ENCODE measurements around the gene SPRY1.

Gene SPRY1, protein sequence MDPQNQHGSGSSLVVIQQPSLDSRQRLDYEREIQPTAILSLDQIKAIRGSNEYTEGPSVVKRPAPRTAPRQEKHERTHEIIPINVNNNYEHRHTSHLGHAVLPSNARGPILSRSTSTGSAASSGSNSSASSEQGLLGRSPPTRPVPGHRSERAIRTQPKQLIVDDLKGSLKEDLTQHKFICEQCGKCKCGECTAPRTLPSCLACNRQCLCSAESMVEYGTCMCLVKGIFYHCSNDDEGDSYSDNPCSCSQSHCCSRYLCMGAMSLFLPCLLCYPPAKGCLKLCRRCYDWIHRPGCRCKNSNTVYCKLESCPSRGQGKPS

DNA sequence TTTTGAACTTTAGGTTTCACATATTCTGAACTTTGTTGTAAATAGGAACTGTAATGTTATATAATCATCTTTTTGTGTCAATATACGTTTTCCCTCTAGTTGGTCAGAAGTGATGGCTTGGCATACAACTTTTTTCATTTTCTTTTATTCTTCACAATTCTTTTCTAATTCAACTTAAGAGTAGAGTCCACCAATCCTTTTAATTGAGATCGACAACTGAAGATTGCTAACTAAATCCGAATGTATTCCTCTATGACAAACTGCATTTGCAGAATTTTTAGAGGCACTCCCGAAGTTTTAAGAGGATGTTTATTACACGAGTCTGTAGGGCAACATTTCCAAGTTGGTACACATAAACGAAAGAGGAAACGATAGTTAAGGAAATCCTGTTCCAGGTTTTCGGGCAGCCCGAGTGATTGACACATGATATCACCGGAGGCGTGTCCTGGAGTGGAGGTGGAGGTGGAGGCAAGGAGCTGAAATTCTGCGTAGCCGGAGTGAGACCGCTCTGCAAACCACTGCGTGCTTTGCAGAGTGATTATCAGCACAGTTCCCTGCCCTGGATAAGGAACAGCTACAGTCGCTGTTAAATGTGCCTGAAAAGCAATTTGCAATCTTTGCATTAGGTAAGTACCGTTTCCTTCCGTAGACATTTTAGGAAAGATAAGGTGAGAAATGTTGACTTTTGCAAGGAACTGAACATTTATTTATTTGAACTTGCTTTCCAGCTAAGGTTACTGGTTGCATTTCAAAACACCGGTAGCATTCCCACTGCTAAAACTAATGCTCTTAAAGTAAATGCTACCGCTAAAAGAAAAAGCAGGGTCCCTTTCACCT, at the start of gene SPRY1:
TSS of gene SPRY1 (plus strand) at position 489 of the 837 bp plus-strand sequence. CDS start 4,797 bp downstream, outside the sequence.
- in situ Hi-C loops (cut with HindIII; ENCODE audit: low sequenced_read_pairs) = loop anchor here (25.0 kb wide), 1 partner anchor 691 kb away; no protein-coding TSS in a partner anchor

DNA sequence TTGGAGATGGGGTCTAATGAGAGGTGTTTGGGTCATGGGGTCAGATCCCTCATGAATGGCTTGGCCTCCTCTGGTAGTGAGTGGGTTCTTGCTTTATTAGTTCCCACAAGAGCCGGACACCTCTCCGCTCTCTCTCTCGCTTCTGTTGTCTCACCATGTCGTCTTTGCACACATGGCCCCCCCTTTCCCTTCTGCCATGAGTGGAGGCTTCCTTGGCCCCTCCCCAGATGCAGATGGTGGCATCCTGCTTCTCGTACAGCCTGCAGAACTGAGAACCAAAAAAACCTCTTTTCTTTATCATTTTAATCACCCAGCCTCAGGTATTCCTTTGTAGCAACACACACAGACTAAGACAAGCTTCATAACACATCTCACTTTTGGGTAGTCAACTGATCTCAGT, 49.6 kb upstream of the SPRY1 start:
- in situ Hi-C loops (cut with HindIII; ENCODE audit: low sequenced_read_pairs) = no loop called here

DNA sequence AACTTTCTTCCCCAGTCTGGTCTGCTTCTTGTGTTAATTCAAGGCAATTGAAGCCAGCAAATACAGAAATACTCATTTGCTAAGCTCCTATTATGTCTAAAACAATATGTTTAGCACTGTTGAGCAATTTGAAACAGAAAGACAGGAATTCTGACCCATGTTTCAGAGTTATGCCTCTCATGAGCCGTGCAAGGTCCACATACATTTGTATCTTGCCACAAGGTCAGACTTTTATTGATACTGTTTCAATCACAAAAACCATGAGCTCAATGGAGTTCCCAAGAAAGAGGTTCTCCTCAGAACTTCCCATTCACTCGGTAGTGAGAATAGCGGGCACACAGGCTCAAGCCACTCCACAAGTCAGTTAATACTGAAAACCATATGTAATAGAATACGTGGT, 47.6 kb upstream of the SPRY1 start:
- in situ Hi-C loops (cut with HindIII; ENCODE audit: low sequenced_read_pairs) = no loop called here

DNA sequence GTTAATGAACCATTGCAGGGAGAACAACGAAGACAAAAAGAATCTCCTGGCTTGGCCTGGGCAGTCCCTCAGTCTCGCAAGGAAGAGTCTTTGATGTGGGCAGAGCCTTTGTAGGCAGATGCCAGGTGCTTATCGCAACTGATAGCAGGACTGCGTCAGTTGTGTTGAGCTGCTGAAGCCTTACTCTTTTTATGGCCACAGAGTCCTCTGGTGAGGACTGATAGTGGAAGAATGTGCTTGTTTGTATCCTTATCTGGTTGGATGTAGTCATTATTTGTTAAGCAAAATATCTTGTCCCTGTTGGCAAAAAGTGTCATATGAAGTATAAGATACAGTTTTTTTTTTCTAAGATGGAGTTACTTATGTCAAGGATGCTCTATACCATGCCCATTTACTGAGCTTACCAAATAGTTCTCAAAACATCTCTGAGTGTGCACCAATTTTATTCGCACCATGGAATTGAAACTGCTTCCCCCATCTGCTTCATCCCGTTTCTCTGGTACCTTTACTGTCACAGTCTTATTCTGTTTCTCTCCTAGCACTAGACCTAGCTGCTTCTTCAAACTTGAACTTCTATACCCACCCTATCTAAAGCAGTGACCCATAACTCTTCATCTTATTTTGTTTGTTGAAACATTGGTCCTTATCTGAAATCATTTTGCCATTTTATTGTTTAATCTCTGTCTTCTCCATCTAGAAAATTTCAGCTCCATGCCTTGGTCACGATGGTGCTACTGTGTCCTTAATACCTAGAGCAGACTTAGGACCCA, 47.0 kb upstream of the SPRY1 start:
- in situ Hi-C loops (cut with HindIII; ENCODE audit: low sequenced_read_pairs) = no loop called here

DNA sequence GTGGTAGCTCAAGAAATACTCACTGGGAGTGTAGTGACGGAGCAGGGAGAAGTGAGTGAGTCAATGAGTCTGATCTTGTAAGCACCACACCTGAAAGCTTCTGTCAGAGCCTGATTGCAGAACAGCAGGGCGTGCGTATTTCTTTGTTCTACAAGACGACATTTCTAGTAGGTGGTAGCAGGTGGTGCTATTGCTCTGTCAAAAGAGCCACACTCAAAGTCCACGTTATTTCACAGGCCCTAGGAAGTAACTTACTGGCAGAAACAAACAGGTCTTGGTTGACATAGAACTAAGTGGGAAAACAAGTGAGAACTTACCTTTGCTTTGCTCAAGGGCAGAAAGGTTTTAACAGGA, 46.4 kb upstream of the SPRY1 start:
- in situ Hi-C loops (cut with HindIII; ENCODE audit: low sequenced_read_pairs) = no loop called here

DNA sequence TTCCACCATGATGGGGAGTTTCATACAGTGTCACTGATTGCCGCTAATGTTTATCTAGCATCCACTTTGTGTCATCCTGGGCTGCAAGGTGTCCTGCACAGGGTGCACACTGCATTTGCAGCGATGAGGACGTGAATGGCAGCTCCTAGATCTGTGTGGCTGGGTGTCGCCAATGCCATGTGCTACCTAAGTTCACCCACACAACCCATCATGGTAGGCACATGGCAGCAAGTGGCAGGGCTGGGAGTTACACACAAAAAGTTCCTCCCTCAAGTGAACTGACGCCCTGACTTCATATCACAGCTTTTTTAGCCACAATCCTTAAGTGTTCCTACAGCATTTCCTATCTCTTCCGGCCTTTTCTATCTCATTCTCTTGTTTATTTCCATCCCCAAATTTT, 45.9 kb upstream of the SPRY1 start:
- in situ Hi-C loops (cut with HindIII; ENCODE audit: low sequenced_read_pairs) = no loop called here

DNA sequence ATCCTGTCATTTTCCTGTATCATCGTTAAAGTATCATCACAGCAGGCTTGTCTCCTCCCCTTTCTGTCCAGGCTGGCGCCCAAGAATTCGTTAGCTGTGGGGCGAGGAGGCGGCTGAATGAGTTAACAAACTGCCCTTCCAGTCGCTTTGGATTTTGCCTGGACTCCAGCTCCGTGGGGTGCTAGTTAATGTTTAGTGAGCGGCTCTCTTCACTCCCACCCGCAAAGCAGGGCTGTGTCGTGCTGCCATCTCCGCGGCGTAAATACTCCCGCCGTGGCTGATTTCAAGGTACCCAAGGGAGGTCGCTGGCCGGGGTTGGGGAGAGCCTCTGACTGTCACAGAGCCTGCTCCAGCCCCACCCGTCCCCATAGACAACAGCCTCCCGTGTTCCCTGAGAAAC, 44.9 kb upstream of the SPRY1 start:
- in situ Hi-C loops (cut with HindIII; ENCODE audit: low sequenced_read_pairs) = no loop called here

DNA sequence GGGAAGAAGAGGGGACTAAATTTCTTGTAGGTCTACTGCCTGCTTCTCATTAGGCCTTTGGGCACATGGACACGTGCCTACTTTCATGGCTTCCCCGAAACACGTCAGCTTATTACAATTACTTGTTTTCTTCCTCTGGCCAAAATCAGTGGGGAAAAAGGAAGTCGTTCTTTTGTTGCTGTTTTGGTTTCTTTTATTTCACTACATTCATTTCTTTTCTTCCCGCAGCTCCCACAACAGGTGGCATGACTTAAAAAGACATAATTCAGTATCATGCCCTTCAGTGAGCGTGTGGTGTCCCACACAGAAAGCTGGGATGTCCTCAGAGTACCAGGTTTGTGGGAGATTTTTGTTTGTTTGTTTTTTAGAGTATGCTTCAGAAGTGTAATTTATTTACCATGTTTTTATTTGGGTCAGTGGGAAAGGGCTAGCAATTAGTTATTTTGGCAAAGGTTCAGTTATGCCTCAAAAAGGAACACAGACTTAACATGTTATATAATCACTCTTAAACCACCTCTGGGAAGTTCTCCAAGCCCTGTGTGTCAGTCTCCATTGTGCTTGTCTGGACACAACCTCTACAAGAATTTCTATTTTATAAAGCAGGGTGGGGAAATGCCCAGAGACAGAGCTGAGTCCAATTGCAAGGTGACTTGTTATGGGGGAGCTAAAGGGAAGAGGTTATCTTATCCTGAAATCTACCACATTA, 44.2 kb upstream of the SPRY1 start:
- in situ Hi-C loops (cut with HindIII; ENCODE audit: low sequenced_read_pairs) = no loop called here

DNA sequence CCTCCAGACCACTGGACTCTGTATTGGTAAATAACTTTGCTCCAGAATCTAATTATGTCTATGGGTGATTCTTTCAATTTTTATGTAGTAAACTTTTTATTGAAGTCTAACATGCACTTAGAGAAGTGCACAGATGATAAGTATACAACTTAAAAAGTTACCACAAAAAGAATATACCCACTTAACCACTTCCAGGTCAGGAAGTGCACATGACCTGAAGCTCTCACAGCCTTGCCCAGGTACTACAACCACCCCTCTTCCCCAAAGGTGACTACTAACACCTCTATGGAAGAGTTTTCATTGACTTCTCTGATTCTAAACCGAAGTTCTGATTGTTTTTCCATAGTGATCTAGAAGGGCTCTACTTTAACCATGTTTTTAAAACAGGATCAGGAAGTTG, 43.6 kb upstream of the SPRY1 start:
- in situ Hi-C loops (cut with HindIII; ENCODE audit: low sequenced_read_pairs) = no loop called here

DNA sequence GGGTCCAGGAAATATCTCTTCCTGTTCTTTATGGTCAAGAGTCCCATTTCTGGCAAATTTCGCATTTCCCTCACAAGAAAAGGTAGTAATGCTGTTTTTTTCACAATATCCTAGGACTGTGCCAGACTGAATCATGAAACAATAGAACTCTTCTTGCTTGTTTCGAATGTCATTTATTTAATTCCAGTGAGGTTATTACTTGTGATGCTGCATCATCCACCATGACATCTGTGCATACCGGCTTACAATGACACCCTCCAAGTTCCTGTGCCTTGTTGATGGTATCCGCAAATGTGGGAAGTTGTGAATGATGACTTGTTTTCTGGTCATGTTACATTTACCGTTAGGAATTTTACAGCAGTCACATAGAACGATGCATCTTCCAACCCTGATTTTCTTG, 42.9 kb upstream of the SPRY1 start:
- in situ Hi-C loops (cut with HindIII; ENCODE audit: low sequenced_read_pairs) = no loop called here

DNA sequence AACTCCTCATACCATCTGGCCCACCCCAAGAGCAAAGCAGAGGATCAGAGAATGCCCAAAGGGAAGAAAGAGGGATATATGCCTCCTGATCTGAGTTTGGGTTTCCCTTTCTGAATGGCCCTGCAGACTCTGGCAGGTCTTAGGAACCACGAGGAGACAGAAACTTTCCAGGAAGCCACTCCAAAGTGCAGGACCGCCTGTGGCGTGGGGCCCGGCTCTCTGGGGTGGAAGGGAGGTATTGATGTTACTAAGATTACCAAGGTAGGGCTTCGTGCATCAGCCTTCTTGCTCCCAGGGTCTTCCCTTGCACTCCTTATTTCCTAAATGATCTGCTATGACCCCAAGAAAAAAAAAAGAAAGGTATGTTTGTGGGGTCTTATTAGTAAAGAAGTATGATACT, 41.9 kb upstream of the SPRY1 start:
- in situ Hi-C loops (cut with HindIII; ENCODE audit: low sequenced_read_pairs) = no loop called here

DNA sequence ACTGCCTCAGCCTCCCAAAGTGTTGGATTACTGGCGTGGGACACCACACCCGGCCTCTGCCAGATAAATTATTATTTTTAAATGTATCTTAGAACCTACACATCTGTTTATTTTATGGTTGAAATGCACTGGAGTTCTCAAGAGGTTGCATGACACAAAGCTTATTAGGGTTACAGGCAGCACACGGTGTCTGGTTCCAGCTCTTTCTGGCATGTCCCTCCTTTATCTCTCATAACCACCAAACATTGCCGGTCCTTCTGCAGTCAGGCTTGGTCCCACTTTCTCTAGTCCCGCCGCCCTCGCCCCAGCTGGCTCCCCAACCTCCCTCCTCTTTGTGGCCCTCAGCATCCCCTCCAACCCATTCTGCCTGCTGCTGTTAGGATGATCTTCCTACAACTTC, 39.7 kb upstream of the SPRY1 start:
- in situ Hi-C loops (cut with HindIII; ENCODE audit: low sequenced_read_pairs) = no loop called here

DNA sequence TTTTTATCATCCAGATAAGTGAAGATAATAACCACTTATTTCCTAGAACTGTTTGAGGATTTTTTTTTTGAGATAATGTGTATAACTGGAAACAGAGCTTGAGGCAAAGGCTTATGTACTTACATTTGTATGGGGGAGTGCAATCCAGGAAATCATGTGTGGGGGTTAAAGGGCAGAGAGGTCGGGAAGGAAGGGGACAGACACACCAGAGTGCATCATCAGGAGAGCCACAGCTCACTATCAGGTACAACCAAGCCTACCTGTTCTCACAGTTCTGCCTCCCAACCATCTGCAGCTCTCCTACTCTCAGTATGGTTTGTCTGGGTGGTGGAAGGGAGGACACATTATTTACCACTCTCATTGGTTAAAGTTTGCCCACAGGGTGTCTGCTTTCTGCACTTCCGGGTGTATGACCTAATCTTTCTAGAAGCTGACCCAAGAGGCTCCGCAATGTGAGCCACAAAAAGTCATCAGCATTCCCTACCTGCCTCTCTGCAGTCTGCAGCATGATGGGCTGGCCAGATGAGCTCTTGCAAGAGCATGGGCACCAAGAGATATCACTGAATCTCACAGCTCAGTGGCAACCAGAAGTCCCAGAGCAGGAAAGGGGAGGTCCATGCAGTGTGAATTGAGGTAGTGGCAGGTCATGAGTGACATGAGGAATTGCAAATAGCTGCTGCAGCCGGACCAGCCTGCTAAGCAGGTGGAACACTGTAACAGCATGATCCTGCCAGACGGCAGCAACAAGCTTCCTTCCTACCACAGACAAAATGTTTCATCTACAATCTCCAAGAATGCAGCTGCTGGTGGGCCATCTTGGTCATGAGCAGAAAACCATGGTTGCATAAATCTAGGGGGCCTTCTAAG, 36.9 kb upstream of the SPRY1 start:
- in situ Hi-C loops (cut with HindIII; ENCODE audit: low sequenced_read_pairs) = no loop called here

DNA sequence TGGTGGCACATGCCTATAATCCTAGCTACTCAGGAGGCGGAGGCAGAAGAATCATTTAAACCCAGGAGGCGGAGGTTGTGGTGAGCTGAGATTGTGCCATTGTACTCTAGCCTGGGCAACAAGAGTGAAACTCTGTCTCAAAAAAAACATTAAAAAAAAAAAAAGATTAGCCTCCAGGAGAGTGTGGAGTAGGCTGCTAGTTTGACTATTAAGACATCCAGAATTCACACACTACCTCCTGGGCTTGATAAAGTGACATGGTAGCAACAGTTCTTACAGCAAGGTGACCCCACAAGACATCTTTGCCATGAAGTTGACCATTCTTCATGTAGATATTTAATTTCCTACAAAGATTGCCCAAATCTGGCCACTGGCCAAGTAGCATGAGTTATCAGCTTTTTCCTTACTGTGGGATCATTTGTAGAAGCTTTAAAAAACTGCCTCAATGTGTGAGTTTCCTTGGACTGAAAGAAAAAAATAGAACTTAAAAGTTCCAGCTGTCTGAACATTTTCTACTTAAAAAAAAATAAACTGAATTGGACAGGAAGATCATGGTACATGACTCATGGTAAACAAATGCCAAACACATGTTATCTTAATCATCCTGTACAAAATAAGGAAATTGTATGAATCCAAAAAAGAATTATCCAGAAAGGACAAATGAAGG, 35.3 kb upstream of the SPRY1 start:
- in situ Hi-C loops (cut with HindIII; ENCODE audit: low sequenced_read_pairs) = no loop called here

DNA sequence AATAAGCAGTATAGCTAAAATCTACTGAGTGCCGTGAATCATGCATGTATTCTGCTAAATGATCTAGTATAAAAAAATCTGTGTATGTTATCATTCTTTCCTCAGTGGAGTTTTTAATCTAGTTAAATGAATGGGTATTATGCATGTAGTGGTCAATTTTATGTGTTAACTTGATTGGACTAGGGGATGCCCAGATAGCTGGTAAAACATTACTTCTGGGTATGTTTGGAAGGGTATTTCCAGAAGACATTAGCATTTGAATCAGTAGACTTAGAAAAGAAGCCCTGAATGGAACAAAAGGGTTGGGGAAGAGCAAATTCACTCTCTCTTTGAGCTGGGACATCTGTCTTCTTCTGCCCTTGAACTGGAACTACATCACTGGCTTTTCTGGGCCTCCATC, 34.5 kb upstream of the SPRY1 start:
- in situ Hi-C loops (cut with HindIII; ENCODE audit: low sequenced_read_pairs) = no loop called here

DNA sequence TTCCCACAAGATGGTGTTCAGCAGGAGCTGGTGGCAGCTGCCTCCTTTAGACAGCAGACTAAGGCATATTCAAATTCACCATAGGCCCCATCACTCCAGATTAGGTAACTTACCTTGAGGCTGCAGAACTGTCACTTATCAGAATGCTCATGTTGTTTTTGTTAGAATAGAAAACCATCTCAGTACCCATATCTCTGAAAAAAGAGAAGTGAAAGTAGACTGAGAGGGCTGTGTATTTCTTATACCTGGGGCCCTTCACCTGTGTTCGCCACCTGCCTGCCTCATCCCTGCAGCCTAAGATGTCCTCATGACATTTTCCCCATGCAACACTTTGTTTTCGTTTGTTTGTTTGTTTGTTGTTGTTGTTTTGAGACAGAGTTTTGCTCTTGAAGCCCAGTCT, 32.9 kb upstream of the SPRY1 start:
- in situ Hi-C loops (cut with HindIII; ENCODE audit: low sequenced_read_pairs) = no loop called here

DNA sequence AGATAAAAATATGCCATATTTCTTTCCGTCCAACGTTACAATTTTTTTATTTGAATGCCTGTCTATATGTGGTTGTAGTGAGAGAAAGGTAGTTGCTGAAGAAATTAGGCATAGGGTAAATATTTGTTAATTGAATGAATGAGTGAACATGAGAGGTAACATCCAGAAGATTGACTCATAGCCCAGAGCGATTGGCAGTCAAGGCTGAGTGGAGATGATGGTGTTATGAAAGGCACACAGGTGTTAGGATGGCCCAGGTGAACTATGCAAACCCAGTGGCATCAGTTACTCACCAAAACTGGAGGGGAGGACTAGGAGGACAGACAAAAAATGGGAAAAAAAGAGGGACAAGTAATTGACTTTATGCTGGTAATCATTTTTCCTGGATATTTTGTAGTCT, 31.7 kb upstream of the SPRY1 start:
- in situ Hi-C loops (cut with HindIII; ENCODE audit: low sequenced_read_pairs) = no loop called here

DNA sequence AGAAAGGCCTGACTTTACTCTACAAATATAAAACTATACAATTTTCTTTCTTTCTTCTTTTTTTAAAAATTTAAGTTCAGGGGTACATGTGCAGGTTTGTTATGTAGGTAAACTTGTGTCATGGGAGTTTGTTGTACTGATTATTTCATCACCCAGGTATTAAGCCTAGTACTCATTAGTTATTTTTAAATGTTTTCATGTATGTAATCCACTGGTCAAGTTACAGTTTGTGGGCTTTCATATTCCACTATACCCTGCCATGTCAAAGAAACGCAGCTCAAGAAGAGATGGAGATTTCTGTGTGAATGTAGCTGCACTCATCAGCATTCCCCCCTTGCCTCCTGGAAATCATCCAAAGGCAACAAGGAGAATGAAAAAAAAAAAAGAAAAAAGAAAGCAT, 31.2 kb upstream of the SPRY1 start:
- in situ Hi-C loops (cut with HindIII; ENCODE audit: low sequenced_read_pairs) = no loop called here

DNA sequence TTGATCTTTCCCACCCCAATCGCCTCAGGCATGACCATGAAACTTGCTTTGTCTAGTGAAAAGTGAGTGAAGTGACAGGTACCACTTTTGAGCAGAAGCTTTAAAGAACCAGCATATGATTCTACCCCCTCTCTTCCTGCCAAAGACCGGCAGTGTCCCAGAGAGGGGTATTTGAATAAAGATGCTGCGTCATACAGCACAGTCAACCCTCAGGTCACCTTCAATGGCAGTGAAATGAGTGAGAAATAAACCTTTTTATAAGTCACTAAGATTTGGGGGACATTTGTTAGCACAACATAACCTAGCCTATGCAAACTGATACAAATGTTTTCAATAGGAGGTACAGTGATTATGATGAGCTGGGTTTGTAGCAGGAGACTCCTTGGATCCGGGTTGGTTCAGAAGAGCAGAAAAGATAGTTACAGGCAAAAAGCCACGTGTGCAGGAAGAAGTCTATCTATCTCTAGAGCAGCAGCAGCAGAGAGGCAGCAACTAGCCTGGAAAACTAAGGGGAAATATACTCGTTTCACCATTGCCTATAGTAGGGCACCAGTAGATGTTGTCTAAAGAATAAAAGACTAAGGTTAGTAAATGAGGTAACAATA, 30.3 kb upstream of the SPRY1 start:
- in situ Hi-C loops (cut with HindIII; ENCODE audit: low sequenced_read_pairs) = no loop called here

All from DLD1 (cell line).